Neural cell (in vitro differentiated cells): ENCODE results near the gene ANK2. TPM values are rescaled to one million over a fixed set of nuclear protein-coding genes. Genes with fewer than 3 reads are reported as not detected.

Experiments used
- H2AFZ ChIP-seq: fragments of 200-600, 300-800 bp; sonication (generic), shearing (Covaris generic); 2 replicates; pipeline ENCODE4 v1.6.0; 2014; ENCODE audit warnings: low read depth, mild to moderate bottlenecking, antibody characterized with exemption, low read length, moderate library complexity
- H3F3A ChIP-seq: fragments of 200-600 bp; shearing (Covaris generic); 2 replicates; pipeline ENCODE4 v1.6.1; 2016; ENCODE audit warnings: mild to moderate bottlenecking, moderate library complexity, mixed read lengths, antibody characterized with exemption, low read length; ENCODE audit not compliant: insufficient read depth, poor library complexity, severe bottlenecking
- H3K27ac ChIP-seq: fragments of 200-600, 300-800 bp; sonication (generic), shearing (Covaris generic); 2 replicates; pipeline ENCODE4 v1.5.1; 2014; ENCODE audit warnings: mild to moderate bottlenecking, low read length, moderate library complexity
- H3K27me3 ChIP-seq: fragments of 300-800, 200-600 bp; sonication (generic), shearing (Covaris generic); 2 replicates; pipeline ENCODE4 v1.6.0; 2014; ENCODE audit warnings: mild to moderate bottlenecking, low read depth, low read length, moderate library complexity; ENCODE audit not compliant: insufficient read depth
- H3K36me3 ChIP-seq: fragments of 300-800, 200-600 bp; sonication (generic), shearing (Covaris generic); 2 replicates; pipeline ENCODE4 v1.5.1; 2014; ENCODE audit warnings: mild to moderate bottlenecking, antibody characterized with exemption, low read length, moderate library complexity; ENCODE audit not compliant: insufficient read depth
- H3K4me2 ChIP-seq: fragments of 300-800, 200-600 bp; sonication (generic), shearing (Covaris generic); 2 replicates; pipeline ENCODE4 v1.6.0; 2014; ENCODE audit warnings: mild to moderate bottlenecking, low read length
- H3K4me3 ChIP-seq: fragments of 300-800, 200-600 bp; sonication (generic), shearing (Covaris generic); 2 replicates; pipeline ENCODE4 v1.5.1; 2014; ENCODE audit warnings: mild to moderate bottlenecking, low read length, moderate library complexity
- H3K79me2 ChIP-seq: fragments of 200-600 bp; shearing (Covaris generic); replicated peaks from 2 replicates; pipeline ENCODE4 v1.6.0; 2014; ENCODE audit warnings: mild to moderate bottlenecking, low read length, moderate library complexity; ENCODE audit not compliant: insufficient read depth
- H3K9ac ChIP-seq: fragments of 300-800, 200-600 bp; sonication (generic), shearing (Covaris generic); 2 replicates; pipeline ENCODE4 v1.6.1; 2016; ENCODE audit warnings: mild to moderate bottlenecking, low read length, mixed read lengths
- H3K9me2 ChIP-seq: fragments of 200-600 bp; shearing (Covaris generic); 2 replicates; pipeline ENCODE4 v1.6.1; 2016; ENCODE audit warnings: mild to moderate bottlenecking, low read length, mixed read lengths; ENCODE audit not compliant: insufficient read depth
- H3K9me3 ChIP-seq: fragments of 200-600, 300-800 bp; sonication (generic), shearing (Covaris generic); 2 replicates; pipeline ENCODE4 v1.6.1; 2016; ENCODE audit warnings: mild to moderate bottlenecking, mixed run types, low read length, moderate library complexity, mixed read lengths
- H4K20me1 ChIP-seq: fragments of 200-600 bp; shearing (Covaris generic); 2 replicates; pipeline ENCODE4 v1.6.1; 2016; ENCODE audit warnings: mild to moderate bottlenecking, mixed run types; ENCODE audit not compliant: insufficient read depth
- EP300 ChIP-seq: fragments of 450-650 bp; conservative IDR thresholded peaks from 2 replicates; pipeline ENCODE4 v1.6.1; 2014; ENCODE audit warnings: antibody characterized with exemption, mild to moderate bottlenecking, moderate library complexity; ENCODE audit not compliant: poor library complexity, severe bottlenecking
- EZH2 ChIP-seq: fragments of 200-600, 300-800 bp; shearing (Covaris generic), sonication (generic); IDR thresholded peaks from 2 replicates; pipeline ENCODE4 v1.6.1; 2014; ENCODE audit warnings: antibody characterized with exemption, low read length, borderline replicate concordance, mild to moderate bottlenecking; ENCODE audit not compliant: insufficient read depth, poor library complexity, severe bottlenecking
- MXI1 ChIP-seq: fragments of 450-650 bp; conservative IDR thresholded peaks from 2 replicates; pipeline ENCODE4 v1.6.1; 2014; ENCODE audit warnings: antibody characterized with exemption, mild to moderate bottlenecking; ENCODE audit not compliant: poor library complexity, severe bottlenecking
- POLR2AphosphoS5 ChIP-seq: IDR thresholded peaks from 2 replicates; pipeline ENCODE4 v1.6.1; 2012
- RAD21 ChIP-seq: fragments of 450-650 bp; conservative IDR thresholded peaks from 2 replicates; pipeline ENCODE4 v1.6.1; 2014; ENCODE audit warnings: antibody characterized with exemption, mild to moderate bottlenecking, moderate library complexity
- SMC3 ChIP-seq: fragments of 450-650 bp; conservative IDR thresholded peaks from 2 replicates; pipeline ENCODE4 v1.6.1; 2014; ENCODE audit warnings: antibody characterized with exemption, mild to moderate bottlenecking, moderate library complexity; ENCODE audit not compliant: poor library complexity
- TAF1 ChIP-seq: IDR thresholded peaks from 2 replicates; pipeline ENCODE4 v1.6.1; 2012; ENCODE audit warnings: low read depth
- polyA plus RNA-seq: library from polyadenylated mRNA; depleted of rRNA; stranded (reverse); fragments of >200 nt; gene quantifications from 2 replicates; pipeline ENCODE4 v1.2.3, GENCODE V29; 2014
- TF ChIP-seq, protein P1 (sequence below): IDR thresholded peaks from 2 replicates; pipeline ENCODE4 v1.6.1; 2012; ENCODE audit warnings: borderline replicate concordance
- TF ChIP-seq, protein P2 (sequence below): fragments of 450-650 bp; IDR thresholded peaks from 2 replicates; pipeline ENCODE4 v1.5.1; 2014; ENCODE audit warnings: antibody characterized with exemption, mild to moderate bottlenecking, moderate library complexity; ENCODE audit not compliant: poor library complexity, severe bottlenecking

ANK2 gene
- polyA plus RNA-seq, 1 donor from 2014 or later = 52.0 TPM

DNA sequence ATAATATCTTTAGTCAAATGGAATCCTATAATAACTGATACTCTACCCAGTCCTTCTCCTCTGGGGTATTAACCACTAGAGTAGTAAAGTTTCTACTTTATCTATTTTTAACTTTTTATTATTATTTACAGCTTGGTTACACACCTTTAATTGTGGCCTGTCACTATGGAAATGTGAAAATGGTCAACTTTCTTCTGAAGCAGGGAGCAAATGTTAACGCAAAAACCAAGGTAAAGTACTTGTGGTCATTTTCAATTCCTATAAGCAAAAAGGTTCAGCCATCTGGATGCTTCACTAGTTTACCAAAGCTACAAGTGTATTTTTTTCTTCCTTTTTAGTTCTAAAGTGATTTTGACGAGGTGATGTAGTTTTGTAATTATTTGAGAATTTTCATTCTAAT is 238.8 kb downstream of the ANK2 start:
- Histone ChIP-seq H3K9me2 (no peaks in the 10 kb centered on the region), H2AFZ (no peak overlapping the region), H3K4me2 (no peak overlapping the region), H3K79me2 (no peaks in the 10 kb centered on the region), H3F3A (peaks cover under 1% of the 10 kb centered on the region), H3K27me3 (no peaks in the 10 kb centered on the region), H4K20me1 (no peaks in the 10 kb centered on the region), H3K9me3 (no peaks in the 10 kb centered on the region), H3K27ac (no peak overlapping the region), H3K4me3 (no peak overlapping the region), H3K9ac (no peak overlapping the region), H3K36me3 (peaks cover 12% of the 10 kb centered on the region)
- TF ChIP-seq EP300 = no peak
- TF ChIP-seq SMC3 = no peak
- TF ChIP-seq RAD21 = no peak
- no peak for TF ChIP-seq POLR2AphosphoS5
- TF ChIP-seq, protein P1, sequence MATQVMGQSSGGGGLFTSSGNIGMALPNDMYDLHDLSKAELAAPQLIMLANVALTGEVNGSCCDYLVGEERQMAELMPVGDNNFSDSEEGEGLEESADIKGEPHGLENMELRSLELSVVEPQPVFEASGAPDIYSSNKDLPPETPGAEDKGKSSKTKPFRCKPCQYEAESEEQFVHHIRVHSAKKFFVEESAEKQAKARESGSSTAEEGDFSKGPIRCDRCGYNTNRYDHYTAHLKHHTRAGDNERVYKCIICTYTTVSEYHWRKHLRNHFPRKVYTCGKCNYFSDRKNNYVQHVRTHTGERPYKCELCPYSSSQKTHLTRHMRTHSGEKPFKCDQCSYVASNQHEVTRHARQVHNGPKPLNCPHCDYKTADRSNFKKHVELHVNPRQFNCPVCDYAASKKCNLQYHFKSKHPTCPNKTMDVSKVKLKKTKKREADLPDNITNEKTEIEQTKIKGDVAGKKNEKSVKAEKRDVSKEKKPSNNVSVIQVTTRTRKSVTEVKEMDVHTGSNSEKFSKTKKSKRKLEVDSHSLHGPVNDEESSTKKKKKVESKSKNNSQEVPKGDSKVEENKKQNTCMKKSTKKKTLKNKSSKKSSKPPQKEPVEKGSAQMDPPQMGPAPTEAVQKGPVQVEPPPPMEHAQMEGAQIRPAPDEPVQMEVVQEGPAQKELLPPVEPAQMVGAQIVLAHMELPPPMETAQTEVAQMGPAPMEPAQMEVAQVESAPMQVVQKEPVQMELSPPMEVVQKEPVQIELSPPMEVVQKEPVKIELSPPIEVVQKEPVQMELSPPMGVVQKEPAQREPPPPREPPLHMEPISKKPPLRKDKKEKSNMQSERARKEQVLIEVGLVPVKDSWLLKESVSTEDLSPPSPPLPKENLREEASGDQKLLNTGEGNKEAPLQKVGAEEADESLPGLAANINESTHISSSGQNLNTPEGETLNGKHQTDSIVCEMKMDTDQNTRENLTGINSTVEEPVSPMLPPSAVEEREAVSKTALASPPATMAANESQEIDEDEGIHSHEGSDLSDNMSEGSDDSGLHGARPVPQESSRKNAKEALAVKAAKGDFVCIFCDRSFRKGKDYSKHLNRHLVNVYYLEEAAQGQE = no peak
- no peak for TF ChIP-seq EZH2
- TF ChIP-seq TAF1 = no peak
- TF ChIP-seq MXI1 = no peak
- TF ChIP-seq, protein P2, sequence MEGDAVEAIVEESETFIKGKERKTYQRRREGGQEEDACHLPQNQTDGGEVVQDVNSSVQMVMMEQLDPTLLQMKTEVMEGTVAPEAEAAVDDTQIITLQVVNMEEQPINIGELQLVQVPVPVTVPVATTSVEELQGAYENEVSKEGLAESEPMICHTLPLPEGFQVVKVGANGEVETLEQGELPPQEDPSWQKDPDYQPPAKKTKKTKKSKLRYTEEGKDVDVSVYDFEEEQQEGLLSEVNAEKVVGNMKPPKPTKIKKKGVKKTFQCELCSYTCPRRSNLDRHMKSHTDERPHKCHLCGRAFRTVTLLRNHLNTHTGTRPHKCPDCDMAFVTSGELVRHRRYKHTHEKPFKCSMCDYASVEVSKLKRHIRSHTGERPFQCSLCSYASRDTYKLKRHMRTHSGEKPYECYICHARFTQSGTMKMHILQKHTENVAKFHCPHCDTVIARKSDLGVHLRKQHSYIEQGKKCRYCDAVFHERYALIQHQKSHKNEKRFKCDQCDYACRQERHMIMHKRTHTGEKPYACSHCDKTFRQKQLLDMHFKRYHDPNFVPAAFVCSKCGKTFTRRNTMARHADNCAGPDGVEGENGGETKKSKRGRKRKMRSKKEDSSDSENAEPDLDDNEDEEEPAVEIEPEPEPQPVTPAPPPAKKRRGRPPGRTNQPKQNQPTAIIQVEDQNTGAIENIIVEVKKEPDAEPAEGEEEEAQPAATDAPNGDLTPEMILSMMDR = no peak

DNA sequence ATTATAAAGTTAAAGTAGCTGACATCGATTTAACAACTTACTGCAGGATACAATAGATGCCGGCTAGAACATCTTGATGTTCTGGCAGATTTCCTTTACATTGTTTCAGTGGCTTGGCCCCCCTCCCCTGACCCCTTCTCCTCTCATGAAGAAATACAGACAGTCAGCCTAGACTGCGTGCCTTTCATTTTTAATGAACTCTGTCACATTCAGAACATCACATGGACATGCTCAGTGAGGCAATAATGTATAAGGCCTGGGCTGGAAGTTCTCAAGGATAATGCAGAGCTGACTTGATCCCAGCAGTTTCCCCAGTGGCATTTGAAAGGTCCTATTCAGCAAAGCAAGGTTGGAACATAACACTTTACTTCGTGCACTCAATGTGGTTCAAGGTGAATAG is 239.2 kb downstream of the ANK2 start:
- Histone ChIP-seq H4K20me1 (no peaks in the 10 kb centered on the region), H3K4me2 (no peak overlapping the region), H3K9ac (no peak overlapping the region), H3K79me2 (no peaks in the 10 kb centered on the region), H3K9me3 (no peaks in the 10 kb centered on the region), H2AFZ (no peak overlapping the region), H3K27ac (no peak overlapping the region), H3K36me3 (peaks cover 12% of the 10 kb centered on the region), H3F3A (peaks cover 4% of the 10 kb centered on the region), H3K4me3 (no peak overlapping the region), H3K27me3 (no peaks in the 10 kb centered on the region), H3K9me2 (no peaks in the 10 kb centered on the region)
- no peak for TF ChIP-seq TAF1
- TF ChIP-seq, protein P1 = no peak
- no peak for TF ChIP-seq POLR2AphosphoS5
- no peak for TF ChIP-seq RAD21
- TF ChIP-seq, protein P2 = no peak
- no peak for TF ChIP-seq EZH2
- no peak for TF ChIP-seq SMC3
- TF ChIP-seq EP300 = no peak
- no peak for TF ChIP-seq MXI1
